SK-N-SH (cell line): Measurements from ENCODE around the gene JMJD7. TPM values are rescaled to one million over a fixed set of nuclear protein-coding genes. Genes with fewer than 3 reads are reported as not detected.

Experiments used
- CTCF ChIA-PET: fragments of 300-600, 350-600 bp; formaldehyde crosslinking; extraction: SDS; loops from one replicate; lab custom pipeline; 2021; lab: Yijun Ruan, JAX
- POLR2A ChIA-PET: fragments of 350-600 bp; sonication (Branson Sonifier 250); formaldehyde crosslinking; extraction: SDS; loops from one replicate; lab custom pipeline; 2020; ENCODE audit warnings: antibody characterized with exemption, inconsistent platforms; lab: Yijun Ruan, JAX
- DNase-seq: peaks from one replicate; pipeline ENCODE4 v3.0.0; 2012
- H2AFZ ChIP-seq: fragments of 200-600 bp; sonication (generic); 2 replicates; pipeline ENCODE4 v1.8.1; 2016; ENCODE audit warnings: antibody characterized with exemption, mild to moderate bottlenecking, low read depth
- H3F3A ChIP-seq: fragments of 200-600 bp; sonication (generic); replicated peaks from 2 replicates; pipeline ENCODE3; 2016; ENCODE audit warnings: antibody characterized with exemption, mild to moderate bottlenecking; ENCODE audit not compliant: insufficient read depth
- H3K27ac ChIP-seq, 2 experiments: fragments of 200-500 bp in 1 of 2; fragments of 200-600 bp in 1 of 2; sonication (Bioruptor generic) in 1 of 2; sonication (generic), shearing (Covaris generic) in 1 of 2; 2 replicates each; pipeline versions ENCODE4 v1.5.1 to v1.6.1; 2014 to 2016; ENCODE audit warnings: low read depth in 2 of 2, inconsistent platforms in 1 of 2, low read length in 1 of 2, mild to moderate bottlenecking in 1 of 2, mixed read lengths in 1 of 2
- H3K27me3 ChIP-seq: fragments of 200-600 bp; sonication (generic), shearing (Covaris generic); 2 replicates; pipeline ENCODE4 v1.6.1; 2016; ENCODE audit warnings: mixed run types; ENCODE audit not compliant: insufficient read depth
- H3K36me3 ChIP-seq, 2 experiments: fragments of 200-500 bp in 1 of 2; fragments of 200-600 bp in 1 of 2; sonication (Bioruptor generic) in 1 of 2; sonication (generic) in 1 of 2; replicated peaks in 1 of 2; 2 replicates each; pipeline versions ENCODE3 to v1.5.1; 2014 to 2016; ENCODE audit warnings: low read length in 1 of 2, mild to moderate bottlenecking in 1 of 2; ENCODE audit not compliant: insufficient read depth in 2 of 2, control insufficient read depth in 1 of 2
- H3K4me1 ChIP-seq, 2 experiments: fragments of 200-500 bp in 1 of 2; fragments of 200-600 bp in 1 of 2; sonication (Bioruptor generic) in 1 of 2; sonication (generic), shearing (Covaris generic) in 1 of 2; 2 replicates each; pipeline versions ENCODE4 v1.5.1 to v1.6.1; 2014 to 2016; ENCODE audit warnings: low read depth in 1 of 2, low read length in 1 of 2, mixed run types in 1 of 2; ENCODE audit not compliant: insufficient read depth in 2 of 2, control insufficient read depth in 1 of 2
- H3K4me2 ChIP-seq: fragments of 200-600 bp; sonication (generic), shearing (Covaris generic); 2 replicates; pipeline ENCODE4 v1.6.1; 2017; ENCODE audit warnings: mixed run types
- H3K4me3 ChIP-seq, 2 experiments: fragments of 200-500 bp in 1 of 2; fragments of 200-600 bp in 1 of 2; sonication (Bioruptor generic) in 1 of 2; sonication (generic), shearing (Covaris generic) in 1 of 2; 2 replicates each; pipeline versions ENCODE4 v1.5.1 to v1.8.1; 2014 to 2016; ENCODE audit warnings: low read depth in 2 of 2, inconsistent platforms in 1 of 2, low read length in 1 of 2, mild to moderate bottlenecking in 1 of 2, mixed read lengths in 1 of 2, moderate library complexity in 1 of 2
- H3K79me2 ChIP-seq: fragments of 200-600 bp; sonication (generic); 2 replicates; pipeline ENCODE4 v1.8.1; 2017; ENCODE audit warnings: mild to moderate bottlenecking; ENCODE audit not compliant: insufficient read depth
- H3K9ac ChIP-seq: fragments of 200-600 bp; sonication (generic); 2 replicates; pipeline ENCODE4 v1.6.1; 2017; ENCODE audit warnings: mixed run types
- H3K9me2 ChIP-seq: fragments of 200-600 bp; sonication (generic); 2 replicates; pipeline ENCODE4 v1.6.1; 2017; ENCODE audit warnings: mixed run types
- H3K9me3 ChIP-seq: fragments of 200-600 bp; sonication (generic); 2 replicates; pipeline ENCODE4 v1.6.1; 2017; ENCODE audit warnings: mixed run types, mild to moderate bottlenecking, moderate library complexity
- H4K20me1 ChIP-seq: fragments of 200-600 bp; sonication (generic); 2 replicates; pipeline ENCODE4 v1.6.1; 2017; ENCODE audit warnings: mild to moderate bottlenecking, mixed run types; ENCODE audit not compliant: insufficient read depth
- CHD2 ChIP-seq: fragments of 150-350 bp; IDR thresholded peaks from 2 replicates; pipeline ENCODE4 v1.6.1; 2018; ENCODE audit warnings: low read length; ENCODE audit not compliant: partially characterized antibody
- CTCF ChIP-seq: fragments of 200-600 bp; sonication (generic); IDR thresholded peaks from 2 replicates; pipeline ENCODE4 v1.6.1; 2017; ENCODE audit warnings: antibody characterized with exemption, mild to moderate bottlenecking, moderate library complexity
- ELF1 ChIP-seq: IDR thresholded peaks from 2 replicates; pipeline ENCODE4 v1.4.0; 2012
- EP300 ChIP-seq, 2 experiments: IDR thresholded peaks; 2 replicates each; pipeline versions ENCODE4 v1.4.0 to v1.6.1; 2012; ENCODE audit warnings: borderline replicate concordance in 1 of 2, low read depth in 1 of 2, low read length in 1 of 2
- FOSL2 ChIP-seq: IDR thresholded peaks from 2 replicates; pipeline ENCODE4 v1.4.0; 2012; ENCODE audit warnings: low read depth, mild to moderate bottlenecking, moderate library complexity, borderline replicate concordance
- FOXM1 ChIP-seq: IDR thresholded peaks from 2 replicates; pipeline ENCODE4 v1.4.0; 2012; ENCODE audit warnings: low read depth, mild to moderate bottlenecking
- GABPA ChIP-seq: IDR thresholded peaks from 2 replicates; pipeline ENCODE4 v1.4.0; 2012; ENCODE audit warnings: low read depth, mild to moderate bottlenecking
- GATA2 ChIP-seq: sonication (generic); formaldehyde crosslinking; IDR thresholded peaks from 2 replicates; pipeline ENCODE4 v1.5.0; 2020; ENCODE audit warnings: mild to moderate bottlenecking, missing genetic modification reagents
- JUND ChIP-seq: IDR thresholded peaks from 2 replicates; pipeline ENCODE4 v1.4.0; 2012
- NRF1 ChIP-seq: IDR thresholded peaks from 2 replicates; pipeline ENCODE4 v1.6.1; 2012; ENCODE audit warnings: low read depth, mild to moderate bottlenecking, low read length
- POLR2AphosphoS5 ChIP-seq: IDR thresholded peaks from 2 replicates; pipeline ENCODE4 v1.6.1; 2012; ENCODE audit warnings: low read depth, low read length
- RCOR1 ChIP-seq: fragments of 150-350 bp; IDR thresholded peaks from 2 replicates; pipeline ENCODE4 v1.6.1; 2017; ENCODE audit warnings: antibody characterized with exemption, low read length
- SIN3A ChIP-seq: IDR thresholded peaks from 2 replicates; pipeline ENCODE4 v1.6.1; 2012; ENCODE audit warnings: low read depth, mild to moderate bottlenecking, low read length, moderate library complexity, borderline replicate concordance
- SMC3 ChIP-seq: IDR thresholded peaks from 2 replicates; pipeline ENCODE4 v1.6.1; 2012; ENCODE audit warnings: low read depth, low read length, improper control_type of control experiment
- TAF1 ChIP-seq: IDR thresholded peaks from 2 replicates; pipeline ENCODE4 v1.6.1; 2012; ENCODE audit warnings: low read depth, mild to moderate bottlenecking, low read length, moderate library complexity, borderline replicate concordance
- TEAD4 ChIP-seq: IDR thresholded peaks from 2 replicates; pipeline ENCODE4 v1.4.0; 2012; ENCODE audit warnings: mild to moderate bottlenecking, borderline replicate concordance; ENCODE audit not compliant: insufficient read depth
- WGBS: methylation state at CpG from one replicate; pipeline ENCODE4 v1.1.6; 2017; ENCODE audit warnings: low lambda C conversion rate; 5-methylcytosine and 5-hydroxymethylcytosine counted together
- polyA plus RNA-seq, 3 experiments: library from polyadenylated mRNA; depleted of rRNA; stranded (reverse); fragments of >200 nt; gene quantifications; 2 replicates each; pipeline ENCODE4 v1.2.3, GENCODE V29; 2012
- TF ChIP-seq, protein P1 (sequence below): IDR thresholded peaks from 2 replicates; pipeline ENCODE4 v1.4.0; 2012; ENCODE audit warnings: low read depth
- TF ChIP-seq, protein P2 (sequence below): IDR thresholded peaks from 2 replicates; pipeline ENCODE4 v1.4.0; 2012; ENCODE audit warnings: low read depth, borderline replicate concordance

The JMJD7 gene
- polyA plus RNA-seq, 1 of the 3 experiments (the other 2 are of a cell fraction): 6.5 TPM

- Histone ChIP-seq H2AFZ (no peak overlapping the region), H3K27ac (no peak overlapping the region), H3K27me3 (no peaks in the 10 kb centered on the region), H3K9me2 (no peaks in the 10 kb centered on the region), H4K20me1 (no peaks in the 10 kb centered on the region), H3F3A (no peaks in the 10 kb centered on the region), H3K4me1 (peaks cover 0 to 8% of the 10 kb centered on the region in 2 experiments; a peak in 1 of 4 replicates), H3K9me3 (no peaks in the 10 kb centered on the region), H3K36me3 (no peaks in the 10 kb centered on the region), H3K9ac (no peak overlapping the region), H3K4me3 (no peak overlapping the region), H3K4me2 (no peak overlapping the region), H3K79me2 (no peaks in the 10 kb centered on the region)
- ChIA-PET POLR2A (no interaction called here), CTCF (interaction anchor here (1.5 kb wide), 1 partner anchor 33 kb away, joined by 4 read pairs; no protein-coding TSS in a partner anchor)
- TF ChIP-seq TAF1: no peak
- WGBS: 55% methylated on average over 8 of the region's 19 CpGs
- DNase-seq: no peak
Measured at GRCh38 chr15:41871175-41871905, 43.4 kb downstream of the JMJD7 start.

GRCh38 chr15:41872166-41872747 lies 44.4 kb downstream of the JMJD7 start:
- Histone ChIP-seq H3K27ac (no peak overlapping the region), H2AFZ (no peak overlapping the region), H3K36me3 (no peaks in the 10 kb centered on the region), H3K9me2 (no peaks in the 10 kb centered on the region), H3F3A (no peaks in the 10 kb centered on the region), H3K27me3 (no peaks in the 10 kb centered on the region), H3K4me1 (peaks cover 0 to 13% of the 10 kb centered on the region in 2 experiments; a peak in 1 of 4 replicates), H3K79me2 (no peaks in the 10 kb centered on the region)
- no peak for DNase-seq
- WGBS: 64% methylated on average over 8 of the region's 9 CpGs
- POLR2A ChIA-PET: no interaction called here
- TF ChIP-seq SIN3A (no peak), RCOR1 (no peak), GABPA (no peak), TEAD4 (no peak), ELF1 (no peak), CTCF (no peak), POLR2AphosphoS5 (no peak), FOSL2 (no peak), FOXM1 (no peak), CHD2 (no peak), JUND (no peak), EP300 (IDR thresholded peaks at IDR 0.05; ENCODE audit: borderline replicate concordance in 1 of 2, low read depth in 1 of 2, low read length in 1 of 2) (no peak), SMC3 (no peak), GATA2 (no peak), NRF1 (no peak)
- TF ChIP-seq, protein P1, sequence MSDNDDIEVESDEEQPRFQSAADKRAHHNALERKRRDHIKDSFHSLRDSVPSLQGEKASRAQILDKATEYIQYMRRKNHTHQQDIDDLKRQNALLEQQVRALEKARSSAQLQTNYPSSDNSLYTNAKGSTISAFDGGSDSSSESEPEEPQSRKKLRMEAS: no peak
- TF ChIP-seq, protein P2, sequence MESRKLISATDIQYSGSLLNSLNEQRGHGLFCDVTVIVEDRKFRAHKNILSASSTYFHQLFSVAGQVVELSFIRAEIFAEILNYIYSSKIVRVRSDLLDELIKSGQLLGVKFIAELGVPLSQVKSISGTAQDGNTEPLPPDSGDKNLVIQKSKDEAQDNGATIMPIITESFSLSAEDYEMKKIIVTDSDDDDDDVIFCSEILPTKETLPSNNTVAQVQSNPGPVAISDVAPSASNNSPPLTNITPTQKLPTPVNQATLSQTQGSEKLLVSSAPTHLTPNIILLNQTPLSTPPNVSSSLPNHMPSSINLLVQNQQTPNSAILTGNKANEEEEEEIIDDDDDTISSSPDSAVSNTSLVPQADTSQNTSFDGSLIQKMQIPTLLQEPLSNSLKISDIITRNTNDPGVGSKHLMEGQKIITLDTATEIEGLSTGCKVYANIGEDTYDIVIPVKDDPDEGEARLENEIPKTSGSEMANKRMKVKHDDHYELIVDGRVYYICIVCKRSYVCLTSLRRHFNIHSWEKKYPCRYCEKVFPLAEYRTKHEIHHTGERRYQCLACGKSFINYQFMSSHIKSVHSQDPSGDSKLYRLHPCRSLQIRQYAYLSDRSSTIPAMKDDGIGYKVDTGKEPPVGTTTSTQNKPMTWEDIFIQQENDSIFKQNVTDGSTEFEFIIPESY: no peak
- TF ChIP-seq, all 33 proteins: peak for 0
- CTCF ChIA-PET: no interaction called here
- Histone ChIP-seq H3K9me3 (no peaks in the 10 kb centered on the region), H3K4me3 (no peak overlapping the region), H3K9ac (no peak overlapping the region), H3K4me2 (no peak overlapping the region), H4K20me1 (no peaks in the 10 kb centered on the region)
